Neural progenitor cell (in vitro differentiated cells): ENCODE measurements around the gene ARL15.

Source experiments
- EZH2 ChIP-seq: fragments of 200-600 bp; sonication (generic); IDR thresholded peaks from 2 replicates; pipeline ENCODE4 v1.6.1; 2017; ENCODE audit warnings: antibody characterized with exemption, mild to moderate bottlenecking, moderate library complexity
- TF ChIP-seq, protein P1 (sequence below): fragments of 200-600 bp; sonication (generic); IDR thresholded peaks from 2 replicates; pipeline ENCODE4 v1.5.1; 2017; ENCODE audit warnings: antibody characterized with exemption, mild to moderate bottlenecking

DNA sequence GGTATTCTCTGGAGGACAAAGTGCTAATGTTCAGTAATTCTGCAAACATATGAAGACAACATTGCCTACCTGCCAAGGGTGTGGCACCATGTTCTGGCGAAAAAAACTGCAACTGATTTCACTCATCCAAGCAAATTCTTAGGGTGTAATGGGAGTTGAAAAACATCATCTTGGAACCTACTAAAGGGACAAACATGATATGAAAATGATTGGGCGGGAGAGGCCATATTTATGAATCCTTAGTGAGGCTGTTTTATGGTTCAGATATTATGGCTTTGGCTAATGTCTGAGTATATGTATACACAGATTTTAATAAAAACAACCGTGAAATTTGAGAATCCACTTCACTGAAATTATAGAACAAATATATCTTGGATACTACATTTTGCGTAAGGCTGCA, 225.7 kb downstream of the ARL15 start:
- TF ChIP-seq, protein P1, sequence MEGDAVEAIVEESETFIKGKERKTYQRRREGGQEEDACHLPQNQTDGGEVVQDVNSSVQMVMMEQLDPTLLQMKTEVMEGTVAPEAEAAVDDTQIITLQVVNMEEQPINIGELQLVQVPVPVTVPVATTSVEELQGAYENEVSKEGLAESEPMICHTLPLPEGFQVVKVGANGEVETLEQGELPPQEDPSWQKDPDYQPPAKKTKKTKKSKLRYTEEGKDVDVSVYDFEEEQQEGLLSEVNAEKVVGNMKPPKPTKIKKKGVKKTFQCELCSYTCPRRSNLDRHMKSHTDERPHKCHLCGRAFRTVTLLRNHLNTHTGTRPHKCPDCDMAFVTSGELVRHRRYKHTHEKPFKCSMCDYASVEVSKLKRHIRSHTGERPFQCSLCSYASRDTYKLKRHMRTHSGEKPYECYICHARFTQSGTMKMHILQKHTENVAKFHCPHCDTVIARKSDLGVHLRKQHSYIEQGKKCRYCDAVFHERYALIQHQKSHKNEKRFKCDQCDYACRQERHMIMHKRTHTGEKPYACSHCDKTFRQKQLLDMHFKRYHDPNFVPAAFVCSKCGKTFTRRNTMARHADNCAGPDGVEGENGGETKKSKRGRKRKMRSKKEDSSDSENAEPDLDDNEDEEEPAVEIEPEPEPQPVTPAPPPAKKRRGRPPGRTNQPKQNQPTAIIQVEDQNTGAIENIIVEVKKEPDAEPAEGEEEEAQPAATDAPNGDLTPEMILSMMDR: no peak
- TF ChIP-seq EZH2: no peak
